MM.1S (cell line): Measurements from ENCODE around the gene C11orf21.
A peak's percentile ranks its signal among the peaks of the same experiment; 100 is the strongest.
"Not testable (repeated sequence)": the region's sequence is repeated elsewhere in the genome, so short reads cannot be mapped to it uniquely, and the experiment has no call there.

Source experiments
- DNase-seq: peaks from one replicate; pipeline ENCODE4 v3.0.0-alpha.2; 2015
- H2AFZ ChIP-seq: fragments of 300-600 bp; sonication (generic); 2 replicates; pipeline ENCODE4 v1.6.0; 2016; ENCODE audit warnings: antibody characterized with exemption, low read length
- H3F3A ChIP-seq: fragments of 300-600 bp; sonication (generic); 2 replicates; pipeline ENCODE4 v1.6.1; 2016; ENCODE audit warnings: mild to moderate bottlenecking, antibody characterized with exemption, low read length, moderate library complexity, mixed read lengths; ENCODE audit not compliant: insufficient read depth
- H3K27ac ChIP-seq: fragments of 300-600 bp; sonication (generic); 2 replicates; pipeline ENCODE4 v1.5.1; 2016; ENCODE audit warnings: mild to moderate bottlenecking, low read length
- H3K27me3 ChIP-seq: fragments of 300-600 bp; sonication (generic); replicated peaks from 2 replicates; pipeline ENCODE4 v1.6.0; 2016; ENCODE audit warnings: low read length; ENCODE audit not compliant: insufficient read depth
- H3K36me3 ChIP-seq: fragments of 300-600 bp; sonication (generic); replicated peaks from 2 replicates; pipeline ENCODE4 v1.6.1; 2016; ENCODE audit warnings: mild to moderate bottlenecking, low read length, mixed read lengths; ENCODE audit not compliant: insufficient read depth
- H3K4me1 ChIP-seq: fragments of 300-600 bp; sonication (generic); 2 replicates; pipeline ENCODE4 v1.6.1; 2016; ENCODE audit warnings: low read length, mixed read lengths
- H3K4me2 ChIP-seq: fragments of 300-600 bp; sonication (generic); 2 replicates; pipeline ENCODE4 v1.6.0; 2016; ENCODE audit warnings: low read depth, low read length
- H3K4me3 ChIP-seq: fragments of 300-600 bp; sonication (generic); 2 replicates; pipeline ENCODE4 v1.5.1; 2016; ENCODE audit warnings: low read length, mixed read lengths
- H3K79me2 ChIP-seq: fragments of 300-600 bp; sonication (generic); 2 replicates; pipeline ENCODE4 v1.6.1; 2016; ENCODE audit warnings: mixed run types, low read length, mixed read lengths
- H3K9ac ChIP-seq: fragments of 300-600 bp; sonication (generic); 2 replicates; pipeline ENCODE4 v1.6.1; 2016; ENCODE audit warnings: low read length, mixed read lengths
- H3K9me2 ChIP-seq: fragments of 300-600 bp; sonication (generic); replicated peaks from 2 replicates; pipeline ENCODE4 v1.6.1; 2016; ENCODE audit warnings: mild to moderate bottlenecking, low read length, mixed read lengths; ENCODE audit not compliant: insufficient read depth
- H3K9me3 ChIP-seq: fragments of 300-600 bp; sonication (generic); replicated peaks from 2 replicates; pipeline ENCODE4 v1.6.1; 2016; ENCODE audit warnings: mild to moderate bottlenecking, low read length, mixed read lengths; ENCODE audit not compliant: insufficient read depth
- H4K20me1 ChIP-seq: fragments of 300-600 bp; sonication (generic); 2 replicates; pipeline ENCODE4 v1.6.1; 2016; ENCODE audit warnings: mild to moderate bottlenecking, low read length, moderate library complexity, mixed read lengths; ENCODE audit not compliant: insufficient read depth
- CTCF ChIP-seq: fragments of 300-600 bp; sonication (generic); IDR thresholded peaks from 2 replicates; pipeline ENCODE4 v1.5.1; 2016; ENCODE audit warnings: antibody characterized with exemption, low read length, mixed read lengths
- EZH2 ChIP-seq: fragments of 300-600 bp; sonication (generic); optimal IDR thresholded peaks from 2 replicates; pipeline ENCODE3; 2017; ENCODE audit warnings: low read depth, mild to moderate bottlenecking, antibody characterized with exemption, low read length, mixed read lengths
- EZH2phosphoT487 ChIP-seq: fragments of 300-600 bp; sonication (generic); IDR thresholded peaks from 2 replicates; pipeline ENCODE4 v1.6.1; 2018; ENCODE audit warnings: antibody characterized with exemption, low read length

The C11orf21 gene

GRCh38 chr11:2289350-2289749 is 12.4 kb downstream of the C11orf21 start:
- Histone ChIP-seq H2AFZ (no peak overlapping the region), H3F3A (no peaks in the 10 kb centered on the region), H3K4me1 (no peaks in the 10 kb centered on the region), H3K27me3 (peaks cover 78% of the 10 kb centered on the region), H3K27ac (no peak overlapping the region), H3K4me2 (no peak overlapping the region), H3K9ac (no peak overlapping the region), H3K79me2 (no peaks in the 10 kb centered on the region), H3K4me3 (no peak overlapping the region), H3K9me2 (no peaks in the 10 kb centered on the region), H3K36me3 (no peaks in the 10 kb centered on the region), H4K20me1 (no peaks in the 10 kb centered on the region), H3K9me3 (no peaks in the 10 kb centered on the region)
- no peak for DNase-seq
- no peak for TF ChIP-seq CTCF
- no peak for TF ChIP-seq EZH2phosphoT487
- no peak for TF ChIP-seq EZH2

- H3K4me1 ChIP-seq, result no peaks in the 10 kb centered on the region
- H3K9me2 ChIP-seq, result no peaks in the 10 kb centered on the region
- no peak overlapping the region for H3K4me2 ChIP-seq
- H3K36me3 ChIP-seq, result no peaks in the 10 kb centered on the region
- TF ChIP-seq CTCF (no peak), EZH2 (peak; percentile 44)
- H2AFZ ChIP-seq, result no peak overlapping the region
- no peak for DNase-seq
- no peak overlapping the region for H3K4me3 ChIP-seq
- no peaks in the 10 kb centered on the region for H3K9me3 ChIP-seq
- no peak overlapping the region for H3K27ac ChIP-seq
- peaks cover 78% of the 10 kb centered on the region for H3K27me3 ChIP-seq
- no peaks in the 10 kb centered on the region for H3F3A ChIP-seq
- no peaks in the 10 kb centered on the region for H4K20me1 ChIP-seq
- H3K9ac ChIP-seq, result no peak overlapping the region
- H3K79me2 ChIP-seq, result no peaks in the 10 kb centered on the region
Observed at GRCh38 chr11:2287091-2287490, 14.6 kb downstream of the C11orf21 start.

DNA sequence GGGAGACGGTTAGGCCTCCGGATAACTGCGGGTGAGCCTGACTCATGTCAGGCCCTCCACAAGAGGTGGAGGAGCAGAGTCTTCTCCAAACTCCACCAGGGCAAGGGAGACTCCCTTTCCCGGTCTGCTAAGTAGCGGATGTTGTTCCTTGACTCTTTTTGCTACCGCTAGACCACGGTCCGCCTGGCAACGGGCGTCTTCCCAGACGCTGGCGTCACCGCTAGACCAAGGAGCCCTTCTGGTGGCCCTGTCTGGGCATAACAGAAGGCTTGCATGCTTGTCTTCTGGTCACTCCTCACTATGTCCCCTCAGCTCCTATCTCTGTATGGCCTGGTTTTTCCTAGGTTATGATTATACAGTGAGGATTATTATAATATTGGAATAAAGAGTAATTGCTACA is 15.4 kb downstream of the C11orf21 start:
- H2AFZ ChIP-seq, H4K20me1 ChIP-seq, DNase-seq, H3K9me3 ChIP-seq, H3K79me2 ChIP-seq, H3K4me2 ChIP-seq, H3K36me3 ChIP-seq, H3K4me1 ChIP-seq, H3F3A ChIP-seq, H3K9me2 ChIP-seq, H3K9ac ChIP-seq, H3K27ac ChIP-seq, H3K4me3 ChIP-seq: not testable (repeated sequence)
- peaks cover 85% of the 10 kb centered on the region for H3K27me3 ChIP-seq

GRCh38 chr11:2280208-2280607 is 21.5 kb downstream of the C11orf21 start:
- no peaks in the 10 kb centered on the region for H3K9me3 ChIP-seq
- no peak overlapping the region for H2AFZ ChIP-seq
- no peak overlapping the region for H3K4me2 ChIP-seq
- H3K27ac ChIP-seq, result no peak overlapping the region
- no peaks in the 10 kb centered on the region for H3K4me1 ChIP-seq
- DNase-seq, result no peak
- peaks cover 97% of the 10 kb centered on the region for H3K27me3 ChIP-seq
- H3K9ac ChIP-seq, result no peak overlapping the region
- no peak overlapping the region for H3K4me3 ChIP-seq
- no peak for TF ChIP-seq CTCF
- no peak for TF ChIP-seq EZH2
- TF ChIP-seq EZH2phosphoT487, result no peak
- H3K9me2 ChIP-seq, result no peaks in the 10 kb centered on the region
- H3F3A ChIP-seq, result no peaks in the 10 kb centered on the region
- H4K20me1 ChIP-seq, result no peaks in the 10 kb centered on the region
- H3K79me2 ChIP-seq, result no peaks in the 10 kb centered on the region
- H3K36me3 ChIP-seq, result no peaks in the 10 kb centered on the region
